ENCODE results near the gene NIPBL.
"Not testable (repeated sequence)": the region's sequence is repeated elsewhere in the genome, so short reads cannot be mapped to it uniquely, and the experiment has no call there.

Gene NIPBL

DNA sequence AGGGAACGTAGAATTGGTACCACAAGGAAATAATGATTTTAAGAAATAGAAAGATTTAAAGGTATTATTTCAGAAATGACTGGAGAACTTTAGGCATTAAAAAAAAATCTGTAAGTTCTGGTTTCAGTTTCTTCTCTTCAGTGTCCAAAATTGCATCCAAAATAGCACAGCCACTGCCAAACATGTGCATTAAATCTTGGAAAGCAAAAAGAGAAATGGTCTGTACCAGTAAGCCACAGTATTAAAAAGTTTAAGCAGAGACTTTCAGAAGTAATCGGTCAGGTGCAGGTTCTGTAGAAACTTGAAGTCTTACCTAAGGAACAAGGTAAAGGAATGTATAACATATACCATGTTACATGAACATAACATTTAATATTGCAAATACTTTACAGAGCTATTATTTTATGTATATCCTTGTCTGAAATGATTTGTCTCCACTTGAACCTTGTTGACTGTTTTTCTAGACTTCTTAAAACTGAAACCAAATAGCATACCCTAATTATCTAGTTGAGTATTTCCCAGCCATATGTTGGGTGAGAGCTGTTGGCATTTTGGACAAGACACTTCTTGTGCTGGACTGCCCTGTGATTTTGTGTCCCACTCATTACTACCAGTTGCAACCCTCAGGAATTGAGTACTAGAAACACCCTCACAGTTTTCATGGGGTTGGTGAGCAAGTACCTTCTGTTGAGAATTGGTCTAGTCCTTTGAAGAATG, 32.1 kb downstream of the NIPBL start:
- Histone ChIP-seq H2BK120ac (ENCODE audit: low read depth, low read length) (no peak overlapping the region), H3K14ac (ENCODE audit: low read length) (no peak overlapping the region), H3K18ac (ENCODE audit: low read length) (no peak overlapping the region), H3K79me1 (ENCODE audit: low read depth, low read length) (peaks cover 2% of the 10 kb centered on the region), H3K23ac (ENCODE audit: low read depth, low read length, poor library complexity) (no peak overlapping the region), H3K4me3 (ENCODE audit: low read length in 2 of 2) (no peak overlapping the region), H3K9me3 (replicated peaks in 1 of 2; ENCODE audit: control insufficient read depth in 2 of 2, insufficient read depth in 1 of 2, low read depth in 1 of 2, low read length in 2 of 2) (peaks cover 0 to 5% of the 10 kb centered on the region in 2 donors), H3K4ac (ENCODE audit: low read length) (no peak overlapping the region), H3K4me2 (ENCODE audit: insufficient read depth, low read length, poor library complexity, severe bottlenecking) (no peak overlapping the region), H2BK5ac (ENCODE audit: low read length) (no peak overlapping the region), H2AK5ac (ENCODE audit: low read depth, low read length) (no peak overlapping the region), H2AFZ (ENCODE audit: low read length) (no peak overlapping the region), H3K4me1 (ENCODE audit: control insufficient read depth in 2 of 2, insufficient read depth in 1 of 2, low read depth in 1 of 2, low read length in 2 of 2) (no peaks in the 10 kb centered on the region), H3K36me3 (replicated peaks in 1 of 2; ENCODE audit: control insufficient read depth in 2 of 2, insufficient read depth in 2 of 2, low read length in 2 of 2) (no peaks in the 10 kb centered on the region), H3K27ac (replicated peaks; ENCODE audit: low read length) (no peak overlapping the region), H4K8ac (ENCODE audit: low read depth, low read length) (no peak overlapping the region), H4K91ac (ENCODE audit: low read depth, low read length, poor library complexity) (no peak overlapping the region), H3K9ac (ENCODE audit: low read depth, low read length, poor library complexity) (no peak overlapping the region), H2BK12ac (ENCODE audit: low read length) (no peak overlapping the region), H2BK15ac (ENCODE audit: low read length) (no peak overlapping the region), H3K27me3 (ENCODE audit: control insufficient read depth in 3 of 3, insufficient read depth in 3 of 3, low read depth in 1 of 3, low read length in 3 of 3) (no peaks in the 10 kb centered on the region)
- WGBS, 2 donors (ENCODE audit: extremely low coverage in 2 of 2, insufficient read length in 2 of 2, insufficient replicate concordance in 1 of 2), result no CpG with 5 or more reads among the region's 2 CpGs
- no peak for DNase-seq (ENCODE audit: low spot score)

DNA sequence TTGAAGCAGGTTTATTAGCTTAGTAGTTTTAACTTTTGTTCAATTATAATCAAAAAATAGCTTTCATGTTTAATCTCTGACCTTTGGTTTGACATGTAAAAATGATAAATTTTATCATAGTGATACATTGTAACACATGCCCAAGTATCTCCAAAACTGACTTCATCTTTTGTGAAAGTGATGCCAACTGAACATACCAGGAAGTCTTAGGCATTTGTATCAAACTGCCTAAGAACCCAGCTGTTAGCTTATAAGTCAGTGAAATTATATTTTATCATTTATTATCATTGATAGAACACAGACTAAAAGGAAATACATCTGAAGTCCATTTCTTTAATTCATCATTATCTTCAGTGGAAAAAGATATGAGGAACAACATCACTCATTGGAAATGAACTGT, 39.1 kb downstream of the NIPBL start:
- Histone ChIP-seq H3K36me3 (replicated peaks in 1 of 2; ENCODE audit: control insufficient read depth in 2 of 2, insufficient read depth in 2 of 2, low read length in 2 of 2) (no peaks in the 10 kb centered on the region), H3K9me3 (replicated peaks in 1 of 2; ENCODE audit: control insufficient read depth in 2 of 2, insufficient read depth in 1 of 2, low read depth in 1 of 2, low read length in 2 of 2) (peaks cover 0 to 3% of the 10 kb centered on the region in 2 donors), H4K91ac (ENCODE audit: low read depth, low read length, poor library complexity) (no peak overlapping the region), H3K27ac (replicated peaks; ENCODE audit: low read length) (no peak overlapping the region), H3K18ac (ENCODE audit: low read length) (no peak overlapping the region), H3K27me3 (ENCODE audit: control insufficient read depth in 3 of 3, insufficient read depth in 3 of 3, low read depth in 1 of 3, low read length in 3 of 3) (no peaks in the 10 kb centered on the region), H4K8ac (ENCODE audit: low read depth, low read length) (no peak overlapping the region), H2BK120ac (ENCODE audit: low read depth, low read length) (no peak overlapping the region), H2AK5ac (ENCODE audit: low read depth, low read length) (no peak overlapping the region), H3K4me2 (ENCODE audit: insufficient read depth, low read length, poor library complexity, severe bottlenecking) (no peak overlapping the region), H3K14ac (ENCODE audit: low read length) (no peak overlapping the region), H2AFZ (ENCODE audit: low read length) (no peak overlapping the region), H2BK5ac (ENCODE audit: low read length) (no peak overlapping the region), H3K9ac (ENCODE audit: low read depth, low read length, poor library complexity) (no peak overlapping the region), H3K4me3 (ENCODE audit: low read length in 2 of 2) (no peak overlapping the region), H3K4ac (ENCODE audit: low read length) (no peak overlapping the region), H2BK12ac (ENCODE audit: low read length) (no peak overlapping the region), H3K79me1 (ENCODE audit: low read depth, low read length) (no peaks in the 10 kb centered on the region), H3K4me1 (ENCODE audit: control insufficient read depth in 2 of 2, insufficient read depth in 1 of 2, low read depth in 1 of 2, low read length in 2 of 2) (no peaks in the 10 kb centered on the region), H3K23ac (ENCODE audit: low read depth, low read length, poor library complexity) (no peak overlapping the region), H2BK15ac (ENCODE audit: low read length) (no peak overlapping the region)
- DNase-seq (ENCODE audit: low spot score), result no peak

DNA sequence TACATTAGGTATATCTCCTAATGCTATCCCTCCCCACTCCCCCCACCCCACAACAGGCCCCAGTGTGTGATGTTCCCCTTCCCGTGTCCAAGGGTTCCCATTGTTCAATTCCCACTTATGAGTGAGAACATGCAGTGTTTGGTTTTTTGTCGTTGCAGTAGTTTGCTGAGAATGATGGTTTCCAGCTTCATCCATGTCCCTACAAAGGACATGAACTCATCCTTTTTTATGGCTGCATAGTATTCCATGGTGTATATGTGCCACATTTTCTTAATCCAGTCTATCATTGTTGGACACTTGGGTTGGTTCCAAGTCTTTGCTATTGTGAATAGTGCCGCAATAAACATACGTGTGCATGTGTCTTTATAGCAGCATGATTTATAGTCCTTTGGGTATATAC, 40.0 kb downstream of the NIPBL start:
- not testable (repeated sequence) for H3K4me2 ChIP-seq (ENCODE audit: insufficient read depth, low read length, poor library complexity, severe bottlenecking); H3K9me3 ChIP-seq (replicated peaks in 1 of 2; ENCODE audit: control insufficient read depth in 2 of 2, insufficient read depth in 1 of 2, low read depth in 1 of 2, low read length in 2 of 2); H2BK5ac ChIP-seq (ENCODE audit: low read length); H2AFZ ChIP-seq (ENCODE audit: low read length); DNase-seq (ENCODE audit: low spot score); H3K27ac ChIP-seq (replicated peaks; ENCODE audit: low read length); H3K4ac ChIP-seq (ENCODE audit: low read length); H3K14ac ChIP-seq (ENCODE audit: low read length); H3K27me3 ChIP-seq (ENCODE audit: control insufficient read depth in 3 of 3, insufficient read depth in 3 of 3, low read depth in 1 of 3, low read length in 3 of 3); H3K18ac ChIP-seq (ENCODE audit: low read length); H4K8ac ChIP-seq (ENCODE audit: low read depth, low read length); H4K91ac ChIP-seq (ENCODE audit: low read depth, low read length, poor library complexity); H2BK120ac ChIP-seq (ENCODE audit: low read depth, low read length); H3K36me3 ChIP-seq (replicated peaks in 1 of 2; ENCODE audit: control insufficient read depth in 2 of 2, insufficient read depth in 2 of 2, low read length in 2 of 2); H2AK5ac ChIP-seq (ENCODE audit: low read depth, low read length); H3K9ac ChIP-seq (ENCODE audit: low read depth, low read length, poor library complexity); H3K4me3 ChIP-seq (ENCODE audit: low read length in 2 of 2); H3K79me1 ChIP-seq (ENCODE audit: low read depth, low read length); H2BK15ac ChIP-seq (ENCODE audit: low read length); H2BK12ac ChIP-seq (ENCODE audit: low read length); H3K23ac ChIP-seq (ENCODE audit: low read depth, low read length, poor library complexity); H3K4me1 ChIP-seq (ENCODE audit: control insufficient read depth in 2 of 2, insufficient read depth in 1 of 2, low read depth in 1 of 2, low read length in 2 of 2)
- WGBS, 2 donors (ENCODE audit: extremely low coverage in 2 of 2, insufficient read length in 2 of 2, insufficient replicate concordance in 1 of 2), result no CpG with 5 or more reads among the region's 4 CpGs

DNA sequence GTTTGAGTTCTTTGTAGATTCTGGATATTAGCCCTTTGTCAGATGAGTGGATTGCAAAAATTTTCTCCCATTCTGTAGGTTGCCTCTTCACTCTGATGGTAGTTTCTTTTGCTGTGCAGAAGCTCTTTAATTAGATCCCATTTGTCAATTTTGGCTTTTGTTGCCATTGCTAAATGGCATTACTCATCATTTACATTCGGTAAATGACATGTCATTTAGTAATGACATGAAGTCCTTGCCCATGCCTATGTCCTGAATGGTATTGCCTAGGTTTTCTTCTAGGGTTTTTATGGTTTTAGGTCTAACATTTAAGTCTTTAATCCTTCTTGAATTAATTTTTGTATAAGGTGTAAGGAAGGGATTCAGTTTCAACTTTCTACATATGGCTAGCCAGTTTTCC, 40.8 kb downstream of the NIPBL start:
- H2AFZ ChIP-seq (ENCODE audit: low read length); DNase-seq (ENCODE audit: low spot score); H3K27me3 ChIP-seq (ENCODE audit: control insufficient read depth in 3 of 3, insufficient read depth in 3 of 3, low read depth in 1 of 3, low read length in 3 of 3); H3K4ac ChIP-seq (ENCODE audit: low read length); H2BK5ac ChIP-seq (ENCODE audit: low read length); H3K79me1 ChIP-seq (ENCODE audit: low read depth, low read length); H3K4me2 ChIP-seq (ENCODE audit: insufficient read depth, low read length, poor library complexity, severe bottlenecking); H2BK15ac ChIP-seq (ENCODE audit: low read length); H3K36me3 ChIP-seq (replicated peaks in 1 of 2; ENCODE audit: control insufficient read depth in 2 of 2, insufficient read depth in 2 of 2, low read length in 2 of 2); H3K9me3 ChIP-seq (replicated peaks in 1 of 2; ENCODE audit: control insufficient read depth in 2 of 2, insufficient read depth in 1 of 2, low read depth in 1 of 2, low read length in 2 of 2); H4K8ac ChIP-seq (ENCODE audit: low read depth, low read length); H3K27ac ChIP-seq (replicated peaks; ENCODE audit: low read length); H4K91ac ChIP-seq (ENCODE audit: low read depth, low read length, poor library complexity); H2BK120ac ChIP-seq (ENCODE audit: low read depth, low read length); H3K14ac ChIP-seq (ENCODE audit: low read length); H3K18ac ChIP-seq (ENCODE audit: low read length); H3K9ac ChIP-seq (ENCODE audit: low read depth, low read length, poor library complexity); H3K4me3 ChIP-seq (ENCODE audit: low read length in 2 of 2); H2AK5ac ChIP-seq (ENCODE audit: low read depth, low read length); H2BK12ac ChIP-seq (ENCODE audit: low read length); H3K23ac ChIP-seq (ENCODE audit: low read depth, low read length, poor library complexity); H3K4me1 ChIP-seq (ENCODE audit: control insufficient read depth in 2 of 2, insufficient read depth in 1 of 2, low read depth in 1 of 2, low read length in 2 of 2): not testable (repeated sequence)
- no CpG with 5 or more reads among the region's 1 CpG for WGBS, 2 donors (ENCODE audit: extremely low coverage in 2 of 2, insufficient read length in 2 of 2, insufficient replicate concordance in 1 of 2)
